WTC11 (cell line): ENCODE data around the gene ZNF664. TPM values are rescaled to one million over a fixed set of nuclear protein-coding genes. Genes with fewer than 3 reads are reported as not detected.

Source experiments
- ATAC-seq: fragments of 200-7000 bp; cut with Tn5 transposase; 2 replicates; pipeline ENCODE4 v1.10.0; 2021; ENCODE audit warnings: mild to moderate bottlenecking, moderate library complexity
- CTCF ChIA-PET: fragments of 300-600 bp; sonication (Branson Sonifier 250); formaldehyde crosslinking; loops from one replicate; lab custom pipeline; 2021; ENCODE audit warnings: antibody characterized with exemption; lab: Charles Lee
- POLR2A ChIA-PET: fragments of 350-600 bp; sonication (Branson Sonifier 250); formaldehyde crosslinking; loops from one replicate; lab custom pipeline; 2021; ENCODE audit warnings: antibody characterized with exemption; lab: Charles Lee
- DNase-seq: peaks from one replicate; pipeline ENCODE4 v3.0.0; 2021; ENCODE audit warnings: low spot score
- H3K27ac Mint-ChIP-seq: 2 replicates; pipeline ENCODE4 v1.8.0; 2021; ENCODE audit warnings: mixed read lengths
- H3K27me3 Mint-ChIP-seq: 2 replicates; pipeline ENCODE4 v1.8.0; 2021; ENCODE audit warnings: low read depth, mild to moderate bottlenecking, moderate library complexity, mixed read lengths
- H3K36me3 Mint-ChIP-seq: 2 replicates; pipeline ENCODE4 v1.8.0; 2021; ENCODE audit warnings: mixed read lengths
- H3K4me1 Mint-ChIP-seq: 2 replicates; pipeline ENCODE4 v1.8.0; 2022; ENCODE audit warnings: mixed read lengths
- H3K4me3 Mint-ChIP-seq: 2 replicates; pipeline ENCODE4 v1.8.0; 2021; ENCODE audit warnings: mild to moderate bottlenecking, moderate library complexity, mixed read lengths
- H3K9me3 Mint-ChIP-seq: 2 replicates; pipeline ENCODE4 v1.8.0; 2021; ENCODE audit warnings: mixed read lengths
- ETV6 ChIP-seq: sonication (generic); formaldehyde crosslinking; IDR thresholded peaks from 2 replicates; pipeline ENCODE4 v1.8.1; 2022; ENCODE audit warnings: mild to moderate bottlenecking, missing genetic modification reagents
- IRF2 ChIP-seq: sonication (generic); formaldehyde crosslinking; IDR thresholded peaks from 2 replicates; pipeline ENCODE4 v1.8.0; 2022; ENCODE audit warnings: low read depth, missing genetic modification reagents, borderline replicate concordance
- JAZF1 ChIP-seq: fragments of 250-450 bp; sonication (Bioruptor Pico); IDR thresholded peaks from 2 replicates; pipeline ENCODE4 v1.9.0; 2021; ENCODE audit warnings: moderate library complexity, mild to moderate bottlenecking, inconsistent platforms
- NFATC4 ChIP-seq: fragments of 250-450 bp; sonication (Bioruptor Pico); IDR thresholded peaks from 2 replicates; pipeline ENCODE4 v1.9.0; 2021; ENCODE audit warnings: mild to moderate bottlenecking
- NR2C2 ChIP-seq: sonication (generic); formaldehyde crosslinking; IDR thresholded peaks from 2 replicates; pipeline ENCODE4 v1.8.0; 2022; ENCODE audit warnings: mild to moderate bottlenecking, missing genetic modification reagents
- OVOL2 ChIP-seq: fragments of 250-450 bp; sonication (Bioruptor Pico); IDR thresholded peaks from 2 replicates; pipeline ENCODE4 v1.9.0; 2021; ENCODE audit warnings: mild to moderate bottlenecking, borderline replicate concordance
- ZNF263 ChIP-seq: sonication (generic); formaldehyde crosslinking; IDR thresholded peaks from 2 replicates; pipeline ENCODE4 v1.8.1; 2022; ENCODE audit warnings: low read depth, mild to moderate bottlenecking, moderate library complexity, missing genetic modification reagents
- ZNF317 ChIP-seq: sonication (generic); formaldehyde crosslinking; IDR thresholded peaks from 2 replicates; pipeline ENCODE4 v1.8.1; 2023; ENCODE audit warnings: low read depth, mild to moderate bottlenecking, moderate library complexity, missing genetic modification reagents, borderline replicate concordance
- total RNA-seq: library from RNA; stranded (reverse); gene quantifications from 3 replicates; pipeline ENCODE4 v1.2.3, GENCODE V29; 2021
- TF ChIP-seq, protein P1 (sequence below): sonication (generic); formaldehyde crosslinking; IDR thresholded peaks from 2 replicates; pipeline ENCODE4 v1.8.1; 2023; ENCODE audit warnings: mild to moderate bottlenecking, missing genetic modification reagents, moderate library complexity
- TF ChIP-seq, protein P2 (sequence below): fragments of 250-450 bp; sonication (Bioruptor Pico); IDR thresholded peaks from 2 replicates; pipeline ENCODE4 v1.9.0; 2021; ENCODE audit warnings: mild to moderate bottlenecking
- TF ChIP-seq, protein P3 (sequence below): sonication (generic); formaldehyde crosslinking; IDR thresholded peaks from 2 replicates; pipeline ENCODE4 v1.8.0; 2022; ENCODE audit warnings: mild to moderate bottlenecking, missing genetic modification reagents
- TF ChIP-seq, protein P4 (sequence below): sonication (generic); formaldehyde crosslinking; IDR thresholded peaks from 2 replicates; pipeline ENCODE4 v1.8.0; 2023; ENCODE audit warnings: missing genetic modification reagents, mild to moderate bottlenecking, borderline replicate concordance
- TF ChIP-seq, protein P5 (sequence below): sonication (generic); formaldehyde crosslinking; IDR thresholded peaks from 2 replicates; pipeline ENCODE4 v1.8.1; 2022; ENCODE audit warnings: mild to moderate bottlenecking, moderate library complexity, missing genetic modification reagents
- TF ChIP-seq, protein P6 (sequence below): sonication (generic); formaldehyde crosslinking; IDR thresholded peaks from 2 replicates; pipeline ENCODE4 v1.8.1; 2022; ENCODE audit warnings: mild to moderate bottlenecking, missing genetic modification reagents, moderate library complexity, borderline replicate concordance

The ZNF664 gene
- total RNA-seq, 1 experiment from 2014 or later: 61.7 TPM

DNA sequence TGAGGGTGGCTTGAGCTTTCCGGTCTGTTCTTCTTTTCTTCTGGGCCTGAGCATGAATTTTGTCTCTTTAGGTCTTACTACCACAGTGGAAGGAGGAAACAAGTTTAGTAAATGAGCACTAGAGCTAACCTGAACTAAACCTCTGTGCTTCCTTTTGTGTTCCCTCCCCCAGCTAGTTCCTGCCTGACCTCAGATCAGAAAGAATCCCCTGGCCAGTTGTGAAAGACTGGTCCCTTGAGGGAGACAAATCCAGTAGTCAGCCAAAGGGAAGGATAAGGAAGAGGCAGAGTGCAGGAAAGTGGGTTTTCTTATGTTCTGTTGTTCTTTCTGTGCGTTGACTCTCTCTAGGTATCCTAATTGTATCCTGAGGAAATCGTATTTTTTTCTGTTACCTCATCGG lies 17.5 kb downstream of the ZNF664 start (continued):
- TF ChIP-seq, protein P1, sequence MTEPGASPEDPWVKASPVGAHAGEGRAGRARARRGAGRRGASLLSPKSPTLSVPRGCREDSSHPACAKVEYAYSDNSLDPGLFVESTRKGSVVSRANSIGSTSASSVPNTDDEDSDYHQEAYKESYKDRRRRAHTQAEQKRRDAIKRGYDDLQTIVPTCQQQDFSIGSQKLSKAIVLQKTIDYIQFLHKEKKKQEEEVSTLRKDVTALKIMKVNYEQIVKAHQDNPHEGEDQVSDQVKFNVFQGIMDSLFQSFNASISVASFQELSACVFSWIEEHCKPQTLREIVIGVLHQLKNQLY (CRISPR knock-in tag): no peak
- no peak for TF ChIP-seq OVOL2 (CRISPR knock-in tag)

DNA sequence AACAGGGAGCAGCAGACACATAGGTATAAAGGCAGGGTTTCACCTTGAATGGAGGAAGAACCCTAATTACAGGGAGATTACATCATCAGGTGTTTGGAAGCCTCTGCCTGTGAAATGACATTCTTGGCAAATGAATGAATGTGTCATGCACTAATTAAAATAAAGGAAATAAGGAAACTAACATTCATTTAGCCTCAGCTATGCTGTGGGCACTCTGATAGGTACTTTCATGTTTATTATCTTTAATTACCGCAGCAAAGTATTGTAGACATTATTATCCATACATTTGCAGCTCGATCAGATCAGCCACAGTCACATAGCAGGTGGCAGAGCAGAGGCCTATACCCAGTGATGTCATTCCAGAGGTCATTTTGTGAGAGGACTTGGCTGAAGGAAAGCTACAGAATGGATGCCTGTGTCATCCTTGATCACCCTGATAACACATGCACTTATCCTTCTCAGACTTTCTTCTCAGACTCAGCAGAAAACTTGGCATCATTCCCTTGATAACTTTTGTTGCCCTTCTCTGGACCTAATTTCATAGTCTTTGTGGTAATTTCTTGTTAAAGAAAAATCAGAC lies 18.4 kb downstream of the ZNF664 start:
- DNase-seq: no peak
- H3K4me1 Mint-ChIP-seq: peaks cover 19% of the 10 kb centered on the region
- H3K27ac Mint-ChIP-seq: no peak overlapping the region
- POLR2A ChIA-PET: no interaction called here
- CTCF ChIA-PET: interaction anchor here (0.5 to 1.7 kb wide), 3 partner anchors 59 to 149 kb away, joined by 4 to 5 read pairs (median 4); no protein-coding TSS in a partner anchor
- H3K9me3 Mint-ChIP-seq: no peaks in the 10 kb centered on the region
- H3K4me3 Mint-ChIP-seq: no peak overlapping the region
- no peaks in the 10 kb centered on the region for H3K27me3 Mint-ChIP-seq
- TF ChIP-seq, protein P2, sequence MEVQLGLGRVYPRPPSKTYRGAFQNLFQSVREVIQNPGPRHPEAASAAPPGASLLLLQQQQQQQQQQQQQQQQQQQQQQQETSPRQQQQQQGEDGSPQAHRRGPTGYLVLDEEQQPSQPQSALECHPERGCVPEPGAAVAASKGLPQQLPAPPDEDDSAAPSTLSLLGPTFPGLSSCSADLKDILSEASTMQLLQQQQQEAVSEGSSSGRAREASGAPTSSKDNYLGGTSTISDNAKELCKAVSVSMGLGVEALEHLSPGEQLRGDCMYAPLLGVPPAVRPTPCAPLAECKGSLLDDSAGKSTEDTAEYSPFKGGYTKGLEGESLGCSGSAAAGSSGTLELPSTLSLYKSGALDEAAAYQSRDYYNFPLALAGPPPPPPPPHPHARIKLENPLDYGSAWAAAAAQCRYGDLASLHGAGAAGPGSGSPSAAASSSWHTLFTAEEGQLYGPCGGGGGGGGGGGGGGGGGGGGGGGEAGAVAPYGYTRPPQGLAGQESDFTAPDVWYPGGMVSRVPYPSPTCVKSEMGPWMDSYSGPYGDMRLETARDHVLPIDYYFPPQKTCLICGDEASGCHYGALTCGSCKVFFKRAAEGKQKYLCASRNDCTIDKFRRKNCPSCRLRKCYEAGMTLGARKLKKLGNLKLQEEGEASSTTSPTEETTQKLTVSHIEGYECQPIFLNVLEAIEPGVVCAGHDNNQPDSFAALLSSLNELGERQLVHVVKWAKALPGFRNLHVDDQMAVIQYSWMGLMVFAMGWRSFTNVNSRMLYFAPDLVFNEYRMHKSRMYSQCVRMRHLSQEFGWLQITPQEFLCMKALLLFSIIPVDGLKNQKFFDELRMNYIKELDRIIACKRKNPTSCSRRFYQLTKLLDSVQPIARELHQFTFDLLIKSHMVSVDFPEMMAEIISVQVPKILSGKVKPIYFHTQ (CRISPR knock-in tag): no peak
- TF ChIP-seq, protein P3, sequence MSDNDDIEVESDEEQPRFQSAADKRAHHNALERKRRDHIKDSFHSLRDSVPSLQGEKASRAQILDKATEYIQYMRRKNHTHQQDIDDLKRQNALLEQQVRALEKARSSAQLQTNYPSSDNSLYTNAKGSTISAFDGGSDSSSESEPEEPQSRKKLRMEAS (CRISPR knock-in tag): no peak
- TF ChIP-seq ETV6 (no peak), NFATC4 (CRISPR knock-in tag) (no peak), ZNF263 (CRISPR knock-in tag) (no peak), JAZF1 (CRISPR knock-in tag) (no peak), IRF2 (no peak), NR2C2 (CRISPR knock-in tag) (no peak), ZNF317 (CRISPR knock-in tag) (no peak)
- TF ChIP-seq, protein P4, sequence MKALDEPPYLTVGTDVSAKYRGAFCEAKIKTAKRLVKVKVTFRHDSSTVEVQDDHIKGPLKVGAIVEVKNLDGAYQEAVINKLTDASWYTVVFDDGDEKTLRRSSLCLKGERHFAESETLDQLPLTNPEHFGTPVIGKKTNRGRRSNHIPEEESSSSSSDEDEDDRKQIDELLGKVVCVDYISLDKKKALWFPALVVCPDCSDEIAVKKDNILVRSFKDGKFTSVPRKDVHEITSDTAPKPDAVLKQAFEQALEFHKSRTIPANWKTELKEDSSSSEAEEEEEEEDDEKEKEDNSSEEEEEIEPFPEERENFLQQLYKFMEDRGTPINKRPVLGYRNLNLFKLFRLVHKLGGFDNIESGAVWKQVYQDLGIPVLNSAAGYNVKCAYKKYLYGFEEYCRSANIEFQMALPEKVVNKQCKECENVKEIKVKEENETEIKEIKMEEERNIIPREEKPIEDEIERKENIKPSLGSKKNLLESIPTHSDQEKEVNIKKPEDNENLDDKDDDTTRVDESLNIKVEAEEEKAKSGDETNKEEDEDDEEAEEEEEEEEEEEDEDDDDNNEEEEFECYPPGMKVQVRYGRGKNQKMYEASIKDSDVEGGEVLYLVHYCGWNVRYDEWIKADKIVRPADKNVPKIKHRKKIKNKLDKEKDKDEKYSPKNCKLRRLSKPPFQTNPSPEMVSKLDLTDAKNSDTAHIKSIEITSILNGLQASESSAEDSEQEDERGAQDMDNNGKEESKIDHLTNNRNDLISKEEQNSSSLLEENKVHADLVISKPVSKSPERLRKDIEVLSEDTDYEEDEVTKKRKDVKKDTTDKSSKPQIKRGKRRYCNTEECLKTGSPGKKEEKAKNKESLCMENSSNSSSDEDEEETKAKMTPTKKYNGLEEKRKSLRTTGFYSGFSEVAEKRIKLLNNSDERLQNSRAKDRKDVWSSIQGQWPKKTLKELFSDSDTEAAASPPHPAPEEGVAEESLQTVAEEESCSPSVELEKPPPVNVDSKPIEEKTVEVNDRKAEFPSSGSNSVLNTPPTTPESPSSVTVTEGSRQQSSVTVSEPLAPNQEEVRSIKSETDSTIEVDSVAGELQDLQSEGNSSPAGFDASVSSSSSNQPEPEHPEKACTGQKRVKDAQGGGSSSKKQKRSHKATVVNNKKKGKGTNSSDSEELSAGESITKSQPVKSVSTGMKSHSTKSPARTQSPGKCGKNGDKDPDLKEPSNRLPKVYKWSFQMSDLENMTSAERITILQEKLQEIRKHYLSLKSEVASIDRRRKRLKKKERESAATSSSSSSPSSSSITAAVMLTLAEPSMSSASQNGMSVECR (CRISPR knock-in tag): no peak
- TF ChIP-seq, protein P5, sequence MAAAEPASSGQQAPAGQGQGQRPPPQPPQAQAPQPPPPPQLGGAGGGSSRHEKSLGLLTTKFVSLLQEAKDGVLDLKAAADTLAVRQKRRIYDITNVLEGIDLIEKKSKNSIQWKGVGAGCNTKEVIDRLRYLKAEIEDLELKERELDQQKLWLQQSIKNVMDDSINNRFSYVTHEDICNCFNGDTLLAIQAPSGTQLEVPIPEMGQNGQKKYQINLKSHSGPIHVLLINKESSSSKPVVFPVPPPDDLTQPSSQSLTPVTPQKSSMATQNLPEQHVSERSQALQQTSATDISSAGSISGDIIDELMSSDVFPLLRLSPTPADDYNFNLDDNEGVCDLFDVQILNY (CRISPR knock-in tag): no peak
- TF ChIP-seq, protein P6, sequence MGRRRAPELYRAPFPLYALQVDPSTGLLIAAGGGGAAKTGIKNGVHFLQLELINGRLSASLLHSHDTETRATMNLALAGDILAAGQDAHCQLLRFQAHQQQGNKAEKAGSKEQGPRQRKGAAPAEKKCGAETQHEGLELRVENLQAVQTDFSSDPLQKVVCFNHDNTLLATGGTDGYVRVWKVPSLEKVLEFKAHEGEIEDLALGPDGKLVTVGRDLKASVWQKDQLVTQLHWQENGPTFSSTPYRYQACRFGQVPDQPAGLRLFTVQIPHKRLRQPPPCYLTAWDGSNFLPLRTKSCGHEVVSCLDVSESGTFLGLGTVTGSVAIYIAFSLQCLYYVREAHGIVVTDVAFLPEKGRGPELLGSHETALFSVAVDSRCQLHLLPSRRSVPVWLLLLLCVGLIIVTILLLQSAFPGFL (CRISPR knock-in tag): no peak
- TF ChIP-seq, all 79 proteins: peak for 0
- peaks cover 16% of the 10 kb centered on the region; the same call in 1 of the 2 replicates for H3K36me3 Mint-ChIP-seq
- ATAC-seq: no peak
